CD14-positive monocyte (primary cell): Measurements from ENCODE around the gene GIPC3. TPM values are rescaled to one million over a fixed set of nuclear protein-coding genes. Genes with fewer than 3 reads are reported as not detected.

ENCODE experiments used
- DNase-seq, 3 donors: peaks; one replicate each; pipeline ENCODE4 v3.0.0-alpha.2; 2011 to 2022
- H2AFZ ChIP-seq: 2 replicates; pipeline ENCODE4 v1.6.0; 2012; ENCODE audit warnings: mild to moderate bottlenecking, low read depth, low read length, inconsistent platforms; ENCODE audit not compliant: insufficient read depth, poor library complexity, severe bottlenecking
- H3K27ac ChIP-seq, 2 donors: 1 replicate in 1 of 2; 2 replicates in 1 of 2; pipeline ENCODE4 v1.5.1; 2012 to 2013; ENCODE audit warnings: low read length in 2 of 2, control low read depth in 1 of 2, inconsistent platforms in 1 of 2, low read depth in 1 of 2, mild to moderate bottlenecking in 1 of 2
- H3K27me3 ChIP-seq, 2 donors: one replicate each; pipeline versions ENCODE4 v1.6.0 to v1.6.1; 2011 to 2013; ENCODE audit warnings: low read length in 2 of 2; ENCODE audit not compliant: control insufficient read depth in 2 of 2, insufficient read depth in 2 of 2
- H3K36me3 ChIP-seq, 2 donors: replicated peaks in 1 of 2; 1 replicate in 1 of 2; 2 replicates in 1 of 2; pipeline versions ENCODE4 v1.5.1 to v1.6.1; 2012 to 2013; ENCODE audit warnings: low read length in 2 of 2, control low read depth in 1 of 2, inconsistent platforms in 1 of 2, mild to moderate bottlenecking in 1 of 2; ENCODE audit not compliant: insufficient read depth in 2 of 2, control insufficient read depth in 1 of 2
- H3K4me1 ChIP-seq, 2 donors: 1 replicate in 1 of 2; 2 replicates in 1 of 2; pipeline versions ENCODE4 v1.5.1 to v1.6.1; 2012 to 2013; ENCODE audit warnings: low read length in 2 of 2, control low read depth in 1 of 2, inconsistent platforms in 1 of 2, mild to moderate bottlenecking in 1 of 2, moderate library complexity in 1 of 2; ENCODE audit not compliant: insufficient read depth in 2 of 2, control insufficient read depth in 1 of 2
- H3K4me2 ChIP-seq: replicated peaks from 2 replicates; pipeline ENCODE3; 2012; ENCODE audit warnings: low read length, moderate library complexity, mild to moderate bottlenecking; ENCODE audit not compliant: poor library complexity, severe bottlenecking; ENCODE audit errors: extremely low read depth
- H3K4me3 ChIP-seq, 3 experiments: fragments of 200-600 bp in 1 of 3; sonication (generic) in 1 of 3; replicated peaks in 1 of 3; 1 replicate in 2 of 3; 2 replicates in 1 of 3; pipeline ENCODE4 v1.5.1; 2011 to 2013; ENCODE audit warnings: low read length in 3 of 3, mild to moderate bottlenecking in 3 of 3, control low read depth in 2 of 3, low read depth in 2 of 3, inconsistent platforms in 1 of 3, moderate library complexity in 1 of 3
- H3K79me2 ChIP-seq: 2 replicates; pipeline ENCODE4 v1.6.0; 2012; ENCODE audit warnings: mild to moderate bottlenecking, control low read depth, inconsistent platforms, low read length, moderate library complexity; ENCODE audit not compliant: insufficient read depth
- H3K9ac ChIP-seq: 2 replicates; pipeline ENCODE4 v1.6.0; 2017; ENCODE audit warnings: low read length, mild to moderate bottlenecking; ENCODE audit not compliant: insufficient read depth, poor library complexity, severe bottlenecking
- H3K9me3 ChIP-seq, 2 donors: replicated peaks in 1 of 2; 1 replicate in 1 of 2; 2 replicates in 1 of 2; pipeline versions ENCODE4 v1.5.1 to v1.6.1; 2012 to 2013; ENCODE audit warnings: low read length in 2 of 2, control low read depth in 1 of 2; ENCODE audit not compliant: control insufficient read depth in 1 of 2, insufficient read depth in 1 of 2
- H4K20me1 ChIP-seq: 2 replicates; pipeline ENCODE4 v1.6.0; 2012; ENCODE audit warnings: mild to moderate bottlenecking, low read length, control low read depth, moderate library complexity; ENCODE audit not compliant: insufficient read depth
- H3K27ac Mint-ChIP-seq, 7 donors: one replicate each; pipeline ENCODE4 v1.8.0; 2020; ENCODE audit warnings: mild to moderate bottlenecking in 7 of 7, mixed read lengths in 7 of 7, moderate library complexity in 6 of 7, inconsistent platforms in 2 of 7
- H3K27me3 Mint-ChIP-seq, 3 donors: one replicate each; pipeline ENCODE4 v1.8.0; 2021 to 2022; ENCODE audit warnings: low read depth in 3 of 3, mild to moderate bottlenecking in 3 of 3, mixed read lengths in 3 of 3, moderate library complexity in 3 of 3, inconsistent platforms in 1 of 3
- H3K36me3 Mint-ChIP-seq, 2 donors: one replicate each; pipeline ENCODE4 v1.8.0; 2020; ENCODE audit warnings: mixed read lengths in 2 of 2, inconsistent platforms in 1 of 2, mild to moderate bottlenecking in 1 of 2
- H3K4me1 Mint-ChIP-seq: one replicate; pipeline ENCODE4 v1.8.0; 2020; ENCODE audit warnings: mild to moderate bottlenecking, mixed read lengths
- H3K4me3 Mint-ChIP-seq, 2 donors: one replicate each; pipeline ENCODE4 v1.8.0; 2020; ENCODE audit warnings: mild to moderate bottlenecking in 2 of 2, mixed read lengths in 2 of 2, moderate library complexity in 1 of 2
- H3K9me3 Mint-ChIP-seq, 7 donors: one replicate each; pipeline ENCODE4 v1.8.0; 2020 to 2022; ENCODE audit warnings: mixed read lengths in 7 of 7, mild to moderate bottlenecking in 6 of 7, moderate library complexity in 6 of 7, inconsistent platforms in 2 of 7
- CTCF ChIP-seq: fragments of 200-600 bp; IDR thresholded peaks from one replicate; pipeline ENCODE4 v1.8.0; 2022; ENCODE audit warnings: antibody characterized with exemption, mild to moderate bottlenecking
- WGBS: methylation state at CpG from one replicate; pipeline ENCODE4 v1.1.5; 2013; ENCODE audit warnings: missing lambda C conversion rate; ENCODE audit not compliant: insufficient coverage; 5-methylcytosine and 5-hydroxymethylcytosine counted together
- intact Hi-C, 2 donors: fragments of 100-400 bp; cut with micrococcal nuclease; formaldehyde crosslinking; loops; one replicate each; pipeline versions ENCODE4 v1.15.0 to v1.15.1; 2023
- polyA plus RNA-seq, 3 donors: library from polyadenylated mRNA; depleted of rRNA in 1 of 3; unstranded in 2 of 3; stranded (reverse) in 1 of 3; fragments of 300-500 nt in 2 of 3; fragments of >200 nt in 1 of 3; fragmentation: Illumina TruSeq in 2 of 3; gene quantifications; 1 replicate in 2 of 3; 2 replicates in 1 of 3; pipeline ENCODE4 v1.2.3, GENCODE V29; 2012 to 2021

Gene GIPC3
- polyA plus RNA-seq, 3 donors = 0.03 TPM; not detected in 2

- H3K36me3 ChIP-seq = no peaks in the 10 kb centered on the region
Measured at GRCh38 chr19:3589439-3589838, 4.2 kb downstream of the GIPC3 start.

DNA sequence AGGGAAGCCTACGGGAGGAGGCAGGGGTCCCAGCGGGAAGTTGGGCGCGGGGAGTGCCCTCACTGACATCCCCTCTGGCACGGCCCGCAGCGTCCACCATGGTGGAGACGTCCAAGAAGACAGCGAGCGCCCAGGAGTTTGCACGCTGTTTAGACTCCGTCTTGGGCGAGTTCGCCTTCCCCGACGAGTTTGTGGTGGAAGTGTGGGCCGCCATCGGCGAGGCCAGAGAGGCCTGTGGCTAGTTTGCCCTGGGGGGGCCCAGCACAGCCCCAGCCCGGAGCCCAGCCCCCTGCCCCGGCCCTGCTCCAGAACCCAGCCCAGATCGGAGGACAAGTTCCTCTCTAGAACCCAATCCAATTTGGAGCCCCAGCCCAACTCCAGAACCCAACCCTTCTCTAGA lies 4.7 kb downstream of the GIPC3 start:
- Mint-ChIP-seq H3K4me1 (no peaks in the 10 kb centered on the region), H3K36me3 (no peaks in the 10 kb centered on the region), H3K4me3 (no peak overlapping the region), H3K27ac (no peak overlapping the region), H3K9me3 (peaks cover 5 to 19% (median 11%) of the 10 kb centered on the region in 7 donors), H3K27me3 (peaks cover 13 to 24% (median 22%) of the 10 kb centered on the region in 3 donors)
- no peaks in the 10 kb centered on the region for H4K20me1 ChIP-seq
- no peak for TF ChIP-seq CTCF
- intact Hi-C loops = no loop called here
- H3K4me3 ChIP-seq = no peak overlapping the region
- H3K79me2 ChIP-seq = no peaks in the 10 kb centered on the region
- H3K27ac ChIP-seq = no peak overlapping the region
- no peak for DNase-seq
- no peak overlapping the region for H3K9ac ChIP-seq
- H3K4me2 ChIP-seq = no peak overlapping the region
- no peaks in the 10 kb centered on the region for H3K36me3 ChIP-seq
- H2AFZ ChIP-seq = no peak overlapping the region
- peaks cover 5 to 14% of the 10 kb centered on the region in 2 donors for H3K27me3 ChIP-seq
- H3K9me3 ChIP-seq = peaks cover 5 to 12% of the 10 kb centered on the region in 2 donors
- WGBS = 98% methylated on average over 20 of the region's 22 CpGs
- H3K4me1 ChIP-seq = peaks cover 5 to 11% of the 10 kb centered on the region in 2 donors

More at GRCh38 chr19:3589439-3589838, 4.2 kb downstream of the GIPC3 start:
- H3K36me3 Mint-ChIP-seq = no peaks in the 10 kb centered on the region
- peaks cover 17 to 26% (median 26%) of the 10 kb centered on the region in 3 donors for H3K27me3 Mint-ChIP-seq
- peaks cover 5 to 20% (median 11%) of the 10 kb centered on the region in 7 donors for H3K9me3 Mint-ChIP-seq
- Histone ChIP-seq H4K20me1 (no peaks in the 10 kb centered on the region), H3K9me3 (peaks cover 5 to 12% of the 10 kb centered on the region in 2 donors), H3K9ac (no peak overlapping the region), H3K4me2 (no peak overlapping the region), H2AFZ (no peak overlapping the region), H3K79me2 (no peaks in the 10 kb centered on the region), H3K4me1 (peaks cover 5 to 11% of the 10 kb centered on the region in 2 donors), H3K4me3 (no peak overlapping the region), H3K27me3 (peaks cover 5 to 19% of the 10 kb centered on the region in 2 donors), H3K27ac (no peak overlapping the region)
- no peak overlapping the region for H3K27ac Mint-ChIP-seq
- no peak for DNase-seq
- H3K4me1 Mint-ChIP-seq = no peaks in the 10 kb centered on the region
- H3K4me3 Mint-ChIP-seq = no peak overlapping the region
- 94% methylated on average over 7 of the region's 11 CpGs for WGBS
- no peak for TF ChIP-seq CTCF
- intact Hi-C loops = no loop called here
